DOHH2 (cell line): Measurements from ENCODE around the gene ACAD11.
"Not testable (repeated sequence)": the region's sequence is repeated elsewhere in the genome, so short reads cannot be mapped to it uniquely, and the experiment has no call there.

Source experiments
- H3F3A ChIP-seq: fragments of 200-600 bp; sonication (generic), shearing (Covaris generic); 2 replicates; pipeline ENCODE4 v1.6.0; 2016; ENCODE audit warnings: antibody characterized with exemption, mild to moderate bottlenecking; ENCODE audit not compliant: control insufficient read depth, insufficient read depth
- H3K27ac ChIP-seq: fragments of 200-600 bp; sonication (generic); 2 replicates; pipeline ENCODE4 v1.5.1; 2014; ENCODE audit warnings: low read depth, mild to moderate bottlenecking, low read length, moderate library complexity
- H3K27me3 ChIP-seq: fragments of 200-600 bp; sonication (generic); 2 replicates; pipeline ENCODE4 v1.6.1; 2014; ENCODE audit warnings: mild to moderate bottlenecking, low read length, mixed read lengths; ENCODE audit not compliant: control insufficient read depth
- H3K36me3 ChIP-seq: fragments of 200-600 bp; sonication (generic); 2 replicates; pipeline ENCODE4 v1.6.1; 2014; ENCODE audit warnings: mild to moderate bottlenecking, low read length, moderate library complexity, mixed read lengths; ENCODE audit not compliant: control insufficient read depth
- H3K4me1 ChIP-seq: fragments of 200-600 bp; sonication (generic); 2 replicates; pipeline ENCODE4 v1.6.1; 2014; ENCODE audit warnings: mild to moderate bottlenecking, low read length, mixed read lengths; ENCODE audit not compliant: control insufficient read depth
- H3K4me2 ChIP-seq: fragments of 200-600 bp; sonication (generic); 2 replicates; pipeline ENCODE4 v1.6.0; 2014; ENCODE audit warnings: mild to moderate bottlenecking, low read length, moderate library complexity
- H3K4me3 ChIP-seq: fragments of 200-600 bp; sonication (generic); 2 replicates; pipeline ENCODE4 v1.5.1; 2014; ENCODE audit warnings: mild to moderate bottlenecking, low read length, mixed read lengths
- H3K79me2 ChIP-seq: fragments of 200-600 bp; sonication (generic); 2 replicates; pipeline ENCODE4 v1.6.1; 2014; ENCODE audit warnings: mild to moderate bottlenecking, low read length, mixed read lengths; ENCODE audit not compliant: control insufficient read depth
- H3K9me2 ChIP-seq: fragments of 200-600 bp; sonication (generic); replicated peaks from 2 replicates; pipeline ENCODE4 v1.6.1; 2014; ENCODE audit warnings: mild to moderate bottlenecking, low read length, mixed read lengths; ENCODE audit not compliant: control insufficient read depth
- H3K9me3 ChIP-seq: fragments of 200-600 bp; sonication (generic); 2 replicates; pipeline ENCODE4 v1.6.1; 2014; ENCODE audit warnings: antibody characterized with exemption, low read length, mixed read lengths; ENCODE audit not compliant: control insufficient read depth, insufficient read depth
- H4K20me1 ChIP-seq: fragments of 200-600 bp; sonication (generic); 2 replicates; pipeline ENCODE4 v1.6.0; 2014; ENCODE audit warnings: low read depth, mild to moderate bottlenecking, antibody characterized with exemption, low read length, moderate library complexity; ENCODE audit not compliant: control insufficient read depth, insufficient read depth
- CTCF ChIP-seq: fragments of 200-600 bp; sonication (generic); IDR thresholded peaks from one replicate; pipeline ENCODE4 v1.5.1; 2014; ENCODE audit warnings: antibody characterized with exemption, mild to moderate bottlenecking, low read depth, low read length; ENCODE audit not compliant: poor library complexity, severe bottlenecking
- EZH2phosphoT487 ChIP-seq: fragments of 200-600 bp; sonication (generic); IDR thresholded peaks from 2 replicates; pipeline ENCODE4 v1.6.1; 2017; ENCODE audit warnings: borderline replicate concordance, mild to moderate bottlenecking, antibody characterized with exemption, low read length, moderate library complexity, mixed read lengths

ACAD11 gene

DNA sequence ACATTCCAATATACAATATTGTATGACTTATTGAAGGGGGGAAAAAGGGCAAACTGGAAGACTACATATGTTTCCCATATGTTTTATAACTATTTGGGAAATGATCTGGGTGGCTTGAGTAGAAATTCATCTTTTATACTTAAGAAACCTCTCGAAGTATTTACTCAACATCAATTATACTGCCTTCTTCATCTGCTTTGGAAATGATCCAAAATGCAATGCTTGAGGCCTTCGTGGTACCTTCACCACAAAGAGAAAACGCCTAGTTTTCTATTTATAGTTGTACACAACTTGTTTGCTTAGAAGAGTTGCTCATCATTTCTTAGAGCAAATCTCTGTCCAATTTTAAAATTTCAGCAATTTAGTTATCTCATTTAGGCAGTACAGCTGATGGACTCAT, 43.7 kb downstream of the ACAD11 start:
- Histone ChIP-seq H3F3A (no peaks in the 10 kb centered on the region), H3K4me3 (no peak overlapping the region), H4K20me1 (no peaks in the 10 kb centered on the region), H3K4me2 (no peak overlapping the region), H3K9me2 (no peaks in the 10 kb centered on the region), H3K27me3 (no peaks in the 10 kb centered on the region), H3K9me3 (no peaks in the 10 kb centered on the region), H3K36me3 (peaks cover 10% of the 10 kb centered on the region), H3K4me1 (no peaks in the 10 kb centered on the region), H3K27ac (no peak overlapping the region), H3K79me2 (no peaks in the 10 kb centered on the region)
- TF ChIP-seq CTCF (no peak), EZH2phosphoT487 (no peak)

DNA sequence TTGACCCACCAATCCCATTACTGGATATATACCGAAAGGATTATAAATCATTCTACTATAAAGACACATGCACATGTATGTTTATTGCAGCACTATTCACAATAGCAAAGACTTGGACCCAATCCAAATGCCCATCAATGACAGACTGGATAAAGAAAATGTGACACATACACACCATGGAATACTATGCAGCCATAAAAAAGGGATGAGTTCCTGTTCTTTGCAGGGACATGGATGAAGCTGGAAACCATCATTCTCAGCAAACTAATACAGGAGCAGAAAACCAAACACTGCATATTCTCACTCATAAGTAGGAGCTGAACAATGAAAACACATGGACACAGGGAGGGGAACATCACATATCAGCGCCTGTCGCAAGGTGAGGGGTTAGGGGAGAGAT, 44.3 kb downstream of the ACAD11 start:
- not testable (repeated sequence) for H3F3A ChIP-seq, H3K27ac ChIP-seq, H3K36me3 ChIP-seq, H3K9me2 ChIP-seq, H3K79me2 ChIP-seq, H3K4me1 ChIP-seq, H3K4me3 ChIP-seq, H3K27me3 ChIP-seq, H3K9me3 ChIP-seq, H3K4me2 ChIP-seq, H4K20me1 ChIP-seq

DNA sequence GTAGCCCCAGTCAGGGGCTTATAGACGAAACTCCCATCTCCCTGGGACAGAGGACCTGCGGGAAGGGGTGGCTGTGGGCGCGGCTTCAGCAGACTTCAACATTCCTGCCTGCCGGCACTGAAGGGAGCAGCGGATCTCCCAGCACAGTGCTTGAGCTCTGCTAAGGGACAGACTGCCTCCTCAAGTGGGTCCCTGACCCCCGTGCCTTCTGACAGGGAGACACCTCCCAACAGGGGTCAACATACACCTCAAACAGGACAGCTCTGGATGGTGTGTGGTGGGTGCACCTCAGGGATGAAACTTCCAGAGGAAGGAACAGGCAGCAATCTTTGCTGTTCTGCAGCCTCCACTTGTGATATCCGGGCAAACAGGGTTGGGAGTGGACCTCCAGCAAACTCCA, 53.0 kb downstream of the ACAD11 start:
- not testable (repeated sequence) for H3K4me1 ChIP-seq, H4K20me1 ChIP-seq, H3K9me2 ChIP-seq, H3K4me3 ChIP-seq, H3K4me2 ChIP-seq, H3F3A ChIP-seq, H3K27ac ChIP-seq, H3K36me3 ChIP-seq, H3K27me3 ChIP-seq, H3K9me3 ChIP-seq, H3K79me2 ChIP-seq

GRCh38 chr3:132606085-132606484, 53.5 kb downstream of the ACAD11 start:
- peaks cover 8% of the 10 kb centered on the region for H3K36me3 ChIP-seq
- H3K4me2 ChIP-seq: no peak overlapping the region
- H3K9me2 ChIP-seq: no peaks in the 10 kb centered on the region
- H3K27me3 ChIP-seq: no peaks in the 10 kb centered on the region
- no peak overlapping the region for H3K4me3 ChIP-seq
- H3K4me1 ChIP-seq: no peaks in the 10 kb centered on the region
- no peaks in the 10 kb centered on the region for H3K9me3 ChIP-seq
- TF ChIP-seq CTCF (no peak), EZH2phosphoT487 (no peak)
- H3K79me2 ChIP-seq: no peaks in the 10 kb centered on the region
- no peaks in the 10 kb centered on the region for H3F3A ChIP-seq
- no peaks in the 10 kb centered on the region for H4K20me1 ChIP-seq
- H3K27ac ChIP-seq: no peak overlapping the region
